ENCODE data around the gene GRK4. TPM values are rescaled to one million over a fixed set of nuclear protein-coding genes. Genes with fewer than 3 reads are reported as not detected.

The GRK4 gene
- total and polyA plus RNA-seq, 10 of the 15 experiments (the other 5 are each of a cell fraction or from before 2014, with no cell fraction given) = 1.1 to 4.0 (median 2.5) TPM

DNA sequence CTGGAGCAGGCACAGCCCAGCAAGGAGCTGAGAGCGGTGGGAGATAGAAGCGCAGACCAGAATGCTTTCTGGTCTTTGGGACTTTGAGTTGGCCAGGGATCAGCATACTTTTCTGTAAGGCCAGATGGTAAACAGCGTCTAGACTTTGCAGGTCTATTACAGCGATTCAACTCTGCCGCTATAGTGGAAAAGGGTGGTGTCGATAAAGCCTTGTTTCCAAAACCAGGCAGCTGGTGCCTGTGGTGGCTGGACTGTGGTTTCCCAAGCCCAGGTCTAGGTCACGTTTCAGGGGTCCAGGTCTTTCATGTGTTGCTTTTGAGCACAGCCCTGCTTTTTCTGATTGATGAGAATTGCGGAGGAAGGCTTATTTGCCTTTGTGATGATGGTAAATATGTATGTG is 70.9 kb downstream of the GRK4 start:
- 73% methylated on average over 8 of the region's 8 CpGs for WGBS (ENCODE audit: insufficient coverage, insufficient replicate concordance, low lambda C conversion rate, missing lambda C conversion rate)
- H3K27me3 ChIP-seq (replicated peaks in 1 of 2; ENCODE audit: control insufficient read depth in 2 of 2, insufficient read depth in 2 of 2, low read length in 1 of 2) = peaks cover 0 to 3% of the 10 kb centered on the region in 2 experiments; a peak in 1 of 4 replicates
- no peak overlapping the region for H3K27ac ChIP-seq (ENCODE audit: control insufficient read depth, insufficient read depth)
- intact Hi-C loops (cut with micrococcal nuclease; ENCODE audit: unreplicated experiment) (no loop called here), in situ Hi-C loops (cut with MboI) (loop anchor here (10.0 kb wide), 1 partner anchor 59 kb away; no protein-coding TSS in a partner anchor)
- CTCF ChIA-PET = interaction anchor here (0.6 to 2.8 kb wide), 4 partner anchors 11 to 78 kb away, joined by 3 to 8 read pairs (median 4); no protein-coding TSS in a partner anchor
- H3K79me2 ChIP-seq (ENCODE audit: control insufficient read depth, insufficient read depth, low read length) = no peaks in the 10 kb centered on the region
- H2AFZ ChIP-seq (ENCODE audit: control insufficient read depth, low read depth, low read length) = no peak overlapping the region
- no peaks in the 10 kb centered on the region for H3K9me3 ChIP-seq (replicated peaks; ENCODE audit: control insufficient read depth, insufficient read depth, low read length)
- no peak overlapping the region for H3K4me2 ChIP-seq (ENCODE audit: control insufficient read depth, insufficient read depth)
- no peaks in the 10 kb centered on the region; the same call in 1 of the 2 replicates for H4K20me1 ChIP-seq (ENCODE audit: control insufficient read depth, insufficient read depth)
- no peak overlapping the region for H3K9ac ChIP-seq (ENCODE audit: control insufficient read depth, insufficient read depth, low read length)
- RAD21 ChIA-PET (ENCODE audit: unreplicated experiment) = interaction anchor here (0.7 kb wide), 1 partner anchor 86 kb away, joined by 4 read pairs; no protein-coding TSS in a partner anchor
- no TSS peak for BruUV-seq (replicated peaks)
- FAIRE-seq (no peak), DNase-seq (ENCODE audit: low read depth, low spot score) (no peak), ATAC-seq (no peak)
- peaks cover 14% of the 10 kb centered on the region for H3K4me1 ChIP-seq (ENCODE audit: control insufficient read depth, insufficient read depth, low read length)
- SMC1A ChIA-PET (ENCODE audit: uncharacterized antibody, unreplicated experiment) = interaction anchor here (1.2 kb wide), 1 partner anchor 56 kb away, joined by 5 read pairs; no protein-coding TSS in a partner anchor
- no peaks in the 10 kb centered on the region for H3K36me3 ChIP-seq (ENCODE audit: control insufficient read depth in 2 of 2, insufficient read depth in 2 of 2, low read length in 1 of 2)
- POLR2A ChIA-PET = no interaction called here
- no peak overlapping the region for H3K4me3 ChIP-seq
- TF ChIP-seq BHLHE40 (IDR thresholded peaks at IDR 0.05; ENCODE audit: borderline replicate concordance in 1 of 2, low read depth in 2 of 2, low read length in 1 of 2) (0 out of 4 replicates have a peak, but pooled peaks of 1 of the 2 experiments have one; percentile 11), RUNX3 (IDR thresholded peaks at IDR 0.05; ENCODE audit: low read length) (peak; percentile 18; the same call in 1 of the 2 replicates), ZNF24 (IDR thresholded peaks at IDR 0.05) (no peak), TCF7 (IDR thresholded peaks at IDR 0.05; ENCODE audit: borderline replicate concordance) (no peak), SPI1 (IDR thresholded peaks at IDR 0.05; ENCODE audit: borderline replicate concordance, insufficient read depth, low read depth, low read length) (no peak), HCFC1 (IDR thresholded peaks at IDR 0.05; ENCODE audit: low read length) (no peak), YBX1 (IDR thresholded peaks at IDR 0.05) (no peak), KAT2A (conservative IDR thresholded peaks at IDR 0.05; ENCODE audit: control insufficient read depth, low read depth, low read length) (no peak)
- TF ChIP-seq, protein P1, sequence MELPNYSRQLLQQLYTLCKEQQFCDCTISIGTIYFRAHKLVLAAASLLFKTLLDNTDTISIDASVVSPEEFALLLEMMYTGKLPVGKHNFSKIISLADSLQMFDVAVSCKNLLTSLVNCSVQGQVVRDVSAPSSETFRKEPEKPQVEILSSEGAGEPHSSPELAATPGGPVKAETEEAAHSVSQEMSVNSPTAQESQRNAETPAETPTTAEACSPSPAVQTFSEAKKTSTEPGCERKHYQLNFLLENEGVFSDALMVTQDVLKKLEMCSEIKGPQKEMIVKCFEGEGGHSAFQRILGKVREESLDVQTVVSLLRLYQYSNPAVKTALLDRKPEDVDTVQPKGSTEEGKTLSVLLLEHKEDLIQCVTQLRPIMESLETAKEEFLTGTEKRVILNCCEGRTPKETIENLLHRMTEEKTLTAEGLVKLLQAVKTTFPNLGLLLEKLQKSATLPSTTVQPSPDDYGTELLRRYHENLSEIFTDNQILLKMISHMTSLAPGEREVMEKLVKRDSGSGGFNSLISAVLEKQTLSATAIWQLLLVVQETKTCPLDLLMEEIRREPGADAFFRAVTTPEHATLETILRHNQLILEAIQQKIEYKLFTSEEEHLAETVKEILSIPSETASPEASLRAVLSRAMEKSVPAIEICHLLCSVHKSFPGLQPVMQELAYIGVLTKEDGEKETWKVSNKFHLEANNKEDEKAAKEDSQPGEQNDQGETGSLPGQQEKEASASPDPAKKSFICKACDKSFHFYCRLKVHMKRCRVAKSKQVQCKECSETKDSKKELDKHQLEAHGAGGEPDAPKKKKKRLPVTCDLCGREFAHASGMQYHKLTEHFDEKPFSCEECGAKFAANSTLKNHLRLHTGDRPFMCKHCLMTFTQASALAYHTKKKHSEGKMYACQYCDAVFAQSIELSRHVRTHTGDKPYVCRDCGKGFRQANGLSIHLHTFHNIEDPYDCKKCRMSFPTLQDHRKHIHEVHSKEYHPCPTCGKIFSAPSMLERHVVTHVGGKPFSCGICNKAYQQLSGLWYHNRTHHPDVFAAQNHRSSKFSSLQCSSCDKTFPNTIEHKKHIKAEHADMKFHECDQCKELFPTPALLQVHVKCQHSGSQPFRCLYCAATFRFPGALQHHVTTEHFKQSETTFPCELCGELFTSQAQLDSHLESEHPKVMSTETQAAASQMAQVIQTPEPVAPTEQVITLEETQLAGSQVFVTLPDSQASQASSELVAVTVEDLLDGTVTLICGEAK (IDR thresholded peaks at IDR 0.05; ENCODE audit: borderline replicate concordance) = no peak
- TF ChIP-seq, protein P2, sequence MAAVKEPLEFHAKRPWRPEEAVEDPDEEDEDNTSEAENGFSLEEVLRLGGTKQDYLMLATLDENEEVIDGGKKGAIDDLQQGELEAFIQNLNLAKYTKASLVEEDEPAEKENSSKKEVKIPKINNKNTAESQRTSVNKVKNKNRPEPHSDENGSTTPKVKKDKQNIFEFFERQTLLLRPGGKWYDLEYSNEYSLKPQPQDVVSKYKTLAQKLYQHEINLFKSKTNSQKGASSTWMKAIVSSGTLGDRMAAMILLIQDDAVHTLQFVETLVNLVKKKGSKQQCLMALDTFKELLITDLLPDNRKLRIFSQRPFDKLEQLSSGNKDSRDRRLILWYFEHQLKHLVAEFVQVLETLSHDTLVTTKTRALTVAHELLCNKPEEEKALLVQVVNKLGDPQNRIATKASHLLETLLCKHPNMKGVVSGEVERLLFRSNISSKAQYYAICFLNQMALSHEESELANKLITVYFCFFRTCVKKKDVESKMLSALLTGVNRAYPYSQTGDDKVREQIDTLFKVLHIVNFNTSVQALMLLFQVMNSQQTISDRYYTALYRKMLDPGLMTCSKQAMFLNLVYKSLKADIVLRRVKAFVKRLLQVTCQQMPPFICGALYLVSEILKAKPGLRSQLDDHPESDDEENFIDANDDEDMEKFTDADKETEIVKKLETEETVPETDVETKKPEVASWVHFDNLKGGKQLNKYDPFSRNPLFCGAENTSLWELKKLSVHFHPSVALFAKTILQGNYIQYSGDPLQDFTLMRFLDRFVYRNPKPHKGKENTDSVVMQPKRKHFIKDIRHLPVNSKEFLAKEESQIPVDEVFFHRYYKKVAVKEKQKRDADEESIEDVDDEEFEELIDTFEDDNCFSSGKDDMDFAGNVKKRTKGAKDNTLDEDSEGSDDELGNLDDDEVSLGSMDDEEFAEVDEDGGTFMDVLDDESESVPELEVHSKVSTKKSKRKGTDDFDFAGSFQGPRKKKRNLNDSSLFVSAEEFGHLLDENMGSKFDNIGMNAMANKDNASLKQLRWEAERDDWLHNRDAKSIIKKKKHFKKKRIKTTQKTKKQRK (IDR thresholded peaks at IDR 0.05; ENCODE audit: low read depth, low read length) = no peak
- TF ChIP-seq, protein P3, sequence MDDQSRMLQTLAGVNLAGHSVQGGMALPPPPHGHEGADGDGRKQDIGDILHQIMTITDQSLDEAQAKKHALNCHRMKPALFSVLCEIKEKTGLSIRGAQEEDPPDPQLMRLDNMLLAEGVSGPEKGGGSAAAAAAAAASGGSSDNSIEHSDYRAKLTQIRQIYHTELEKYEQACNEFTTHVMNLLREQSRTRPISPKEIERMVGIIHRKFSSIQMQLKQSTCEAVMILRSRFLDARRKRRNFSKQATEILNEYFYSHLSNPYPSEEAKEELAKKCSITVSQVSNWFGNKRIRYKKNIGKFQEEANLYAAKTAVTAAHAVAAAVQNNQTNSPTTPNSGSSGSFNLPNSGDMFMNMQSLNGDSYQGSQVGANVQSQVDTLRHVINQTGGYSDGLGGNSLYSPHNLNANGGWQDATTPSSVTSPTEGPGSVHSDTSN (IDR thresholded peaks at IDR 0.05; ENCODE audit: insufficient replicate concordance, low read depth, low read length) = no peak
- TF ChIP-seq, protein P4, sequence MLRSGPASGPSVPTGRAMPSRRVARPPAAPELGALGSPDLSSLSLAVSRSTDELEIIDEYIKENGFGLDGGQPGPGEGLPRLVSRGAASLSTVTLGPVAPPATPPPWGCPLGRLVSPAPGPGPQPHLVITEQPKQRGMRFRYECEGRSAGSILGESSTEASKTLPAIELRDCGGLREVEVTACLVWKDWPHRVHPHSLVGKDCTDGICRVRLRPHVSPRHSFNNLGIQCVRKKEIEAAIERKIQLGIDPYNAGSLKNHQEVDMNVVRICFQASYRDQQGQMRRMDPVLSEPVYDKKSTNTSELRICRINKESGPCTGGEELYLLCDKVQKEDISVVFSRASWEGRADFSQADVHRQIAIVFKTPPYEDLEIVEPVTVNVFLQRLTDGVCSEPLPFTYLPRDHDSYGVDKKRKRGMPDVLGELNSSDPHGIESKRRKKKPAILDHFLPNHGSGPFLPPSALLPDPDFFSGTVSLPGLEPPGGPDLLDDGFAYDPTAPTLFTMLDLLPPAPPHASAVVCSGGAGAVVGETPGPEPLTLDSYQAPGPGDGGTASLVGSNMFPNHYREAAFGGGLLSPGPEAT (IDR thresholded peaks at IDR 0.05; ENCODE audit: low read depth) = no peak
